Epidermal melanocyte (primary cell): Measurements from ENCODE around the gene MUC13.

Experiments used
- DNase-seq: peaks from one replicate; pipeline ENCODE4 v3.0.0; 2011; ENCODE audit warnings: low spot score; ENCODE audit not compliant: insufficient read length

The MUC13 gene

DNA sequence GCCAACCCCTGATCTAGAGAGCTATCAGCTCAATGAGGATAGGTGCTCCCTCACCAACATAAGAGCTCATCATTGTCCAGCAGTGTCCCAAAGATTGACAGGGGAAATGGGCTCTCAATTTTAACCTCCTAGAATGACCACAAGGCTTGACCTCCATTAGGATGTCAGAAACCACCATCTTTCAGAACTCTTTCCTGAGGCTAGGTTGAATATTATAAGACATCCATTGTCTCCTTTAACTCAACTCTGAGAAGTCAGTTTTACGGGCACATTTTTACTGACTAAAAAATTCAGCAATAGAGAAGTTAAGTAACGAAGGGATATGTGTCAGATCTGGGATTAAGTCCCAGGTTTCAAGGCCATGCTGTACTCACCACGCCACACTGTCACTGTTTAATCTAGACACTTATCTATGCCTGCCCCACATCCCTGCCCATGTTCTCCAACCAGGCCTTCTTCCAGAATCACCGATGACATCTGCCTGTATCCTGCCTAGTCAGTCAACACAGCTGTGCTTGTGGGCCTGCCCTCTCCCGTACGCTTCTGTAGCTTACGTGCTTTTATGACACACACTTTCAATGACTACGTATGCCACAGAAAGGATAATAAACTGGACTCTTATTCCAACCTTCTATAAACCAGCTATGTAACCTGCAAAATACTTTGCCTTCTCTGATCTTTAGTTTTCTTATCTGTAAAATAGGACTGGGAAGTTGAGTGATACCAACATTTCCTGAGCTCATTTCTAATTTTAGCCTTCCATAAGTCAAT, 17.1 kb upstream of the MUC13 start:
- no peak for DNase-seq

DNA sequence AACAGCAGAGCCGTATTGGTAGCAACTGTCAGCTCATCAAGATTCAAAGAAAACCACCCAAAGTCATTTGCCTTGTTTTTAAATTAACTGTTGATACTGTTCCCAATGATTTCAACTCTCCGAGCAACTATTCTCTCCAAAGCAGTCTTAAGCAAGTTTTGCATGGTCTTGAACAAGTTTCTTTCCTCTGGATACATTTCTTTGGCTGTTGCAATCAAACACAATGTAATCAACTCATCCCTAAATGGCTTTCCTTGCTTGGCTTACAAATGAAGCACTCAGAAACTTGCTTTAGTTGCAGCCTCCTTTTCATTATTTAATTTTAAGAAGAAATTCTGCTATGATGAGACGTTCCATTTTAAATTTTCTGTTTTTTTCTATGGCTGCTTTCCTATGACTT, 15.5 kb upstream of the MUC13 start:
- no peak for DNase-seq

DNA sequence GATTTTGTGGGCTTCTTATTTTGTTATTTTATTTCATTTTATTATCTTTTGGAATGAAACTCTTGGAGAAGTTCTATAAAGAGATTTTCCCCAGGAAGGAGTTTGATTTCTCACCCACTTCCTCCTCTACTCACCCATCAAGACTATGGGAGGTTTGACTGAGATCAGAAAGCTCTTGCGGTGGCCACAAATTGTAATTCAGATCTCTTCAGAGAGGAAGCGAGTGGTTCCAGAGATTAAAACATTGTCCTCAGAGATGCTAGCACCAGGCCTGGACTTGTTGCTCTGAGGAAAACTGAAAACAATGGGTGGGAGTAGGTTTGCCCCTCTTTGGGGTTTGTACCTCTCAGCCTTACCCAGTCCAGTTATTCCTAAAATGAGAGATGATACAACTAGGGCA, 8.1 kb upstream of the MUC13 start:
- DNase-seq, result no peak

DNA sequence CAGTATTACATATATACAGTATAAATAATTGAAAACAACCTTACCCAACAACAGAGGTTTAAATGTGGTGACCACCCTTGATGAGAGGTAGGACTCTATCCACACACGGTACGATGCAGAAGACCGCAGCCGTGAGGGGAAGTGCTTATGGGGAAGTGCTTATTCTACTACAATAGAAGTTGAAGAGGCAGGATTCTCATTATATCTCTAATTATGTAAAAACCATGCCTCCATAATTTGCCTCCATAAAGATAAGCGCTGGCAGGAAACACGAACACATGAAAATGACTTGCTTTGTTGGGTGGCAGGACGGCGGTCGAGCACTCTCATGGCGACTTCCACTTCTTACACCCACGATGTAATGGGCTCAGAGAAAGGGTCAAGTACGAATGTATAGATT, 7.2 kb upstream of the MUC13 start:
- no peak for DNase-seq

DNA sequence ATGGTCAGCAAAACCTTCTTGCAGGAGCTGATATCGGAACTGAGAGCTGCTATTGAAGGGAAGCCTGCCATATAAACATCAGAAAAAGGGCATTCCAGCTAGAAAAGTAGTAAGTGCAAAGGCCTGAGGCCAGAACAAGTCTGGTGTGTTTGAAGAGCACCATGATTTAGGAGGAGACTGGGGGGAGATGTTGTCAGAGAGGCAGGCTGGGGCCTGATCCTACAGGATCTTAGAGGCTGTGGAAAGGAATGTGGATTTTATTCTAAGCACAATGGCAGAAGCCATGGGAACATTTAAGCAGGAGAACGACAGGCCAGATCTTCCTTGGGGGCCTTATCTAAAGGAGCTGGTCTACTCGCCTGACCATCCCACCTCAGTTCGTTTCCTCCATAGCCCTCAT, 5.1 kb upstream of the MUC13 start:
- no peak for DNase-seq

DNA sequence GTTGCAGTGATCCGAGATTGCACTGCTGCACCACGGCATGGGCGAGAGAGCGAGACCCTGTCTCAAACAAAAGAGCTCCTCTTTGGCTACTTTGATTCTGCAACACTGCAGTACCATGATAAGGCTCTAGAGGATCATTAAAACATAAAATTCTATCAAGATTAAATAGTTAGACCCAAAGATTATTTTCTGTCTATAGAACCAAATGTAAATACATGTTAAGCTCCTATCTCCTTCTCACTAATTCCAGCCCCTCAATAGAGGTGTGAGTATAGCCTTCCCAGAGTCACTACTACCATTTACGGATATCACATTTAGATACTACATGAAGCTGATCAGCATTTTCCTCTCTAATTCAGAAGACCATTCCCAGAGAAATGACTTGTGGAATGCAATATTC, 4.3 kb upstream of the MUC13 start:
- no peak for DNase-seq

DNA sequence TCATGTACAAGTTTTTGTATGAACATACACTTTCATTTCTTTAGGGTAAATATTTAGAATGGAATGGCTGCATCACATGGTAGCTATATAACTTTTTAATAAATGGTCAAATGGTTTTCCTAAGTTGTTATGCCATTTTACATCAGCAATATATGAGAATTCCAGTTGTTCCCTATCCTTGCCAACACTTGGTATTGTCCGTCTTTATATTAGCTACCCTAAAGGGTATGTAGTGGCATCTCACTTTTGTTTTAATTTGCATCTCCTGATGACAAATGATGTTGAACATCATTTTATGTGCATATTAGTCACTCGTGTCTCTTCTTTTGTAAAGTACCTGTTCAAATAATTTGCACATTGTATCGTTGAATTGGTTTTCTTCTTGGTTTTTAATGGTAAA, 2.5 kb upstream of the MUC13 start:
- no peak for DNase-seq

DNA sequence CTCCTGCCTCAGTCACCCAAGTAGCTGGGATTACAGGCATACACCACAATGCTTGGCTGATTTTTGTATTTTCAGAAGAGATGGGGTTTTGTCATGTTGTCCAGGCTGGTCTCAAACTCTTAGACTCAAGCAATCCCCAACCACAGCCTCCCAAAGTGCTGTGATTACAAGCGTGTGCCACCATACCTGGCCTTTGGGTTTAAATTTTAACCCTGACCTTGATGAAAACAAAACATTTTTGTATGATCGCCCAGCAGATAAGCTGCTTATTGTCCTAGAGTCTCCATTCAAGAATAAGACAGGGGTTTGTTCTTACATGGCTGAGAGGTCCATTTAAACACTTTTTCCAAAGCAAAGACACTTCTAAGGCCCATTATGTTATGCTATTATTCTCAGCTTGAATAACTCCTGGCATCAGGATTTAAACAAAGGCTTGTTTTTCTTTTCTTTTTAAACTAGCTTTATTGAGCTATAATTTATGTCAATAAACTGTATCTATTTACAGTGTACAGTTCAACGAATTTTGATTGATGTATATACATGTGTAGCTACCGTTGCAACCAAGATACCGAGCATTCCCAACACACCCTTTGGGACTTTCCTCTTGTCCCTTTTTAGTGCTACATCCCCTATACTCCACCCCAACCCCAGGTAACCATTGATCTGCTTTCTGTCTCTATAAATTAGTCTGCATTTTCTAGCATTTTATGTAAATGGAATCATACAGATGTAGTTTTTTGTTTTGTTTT, 1.4 kb upstream of the MUC13 start:
- DNase-seq, result no peak

DNA sequence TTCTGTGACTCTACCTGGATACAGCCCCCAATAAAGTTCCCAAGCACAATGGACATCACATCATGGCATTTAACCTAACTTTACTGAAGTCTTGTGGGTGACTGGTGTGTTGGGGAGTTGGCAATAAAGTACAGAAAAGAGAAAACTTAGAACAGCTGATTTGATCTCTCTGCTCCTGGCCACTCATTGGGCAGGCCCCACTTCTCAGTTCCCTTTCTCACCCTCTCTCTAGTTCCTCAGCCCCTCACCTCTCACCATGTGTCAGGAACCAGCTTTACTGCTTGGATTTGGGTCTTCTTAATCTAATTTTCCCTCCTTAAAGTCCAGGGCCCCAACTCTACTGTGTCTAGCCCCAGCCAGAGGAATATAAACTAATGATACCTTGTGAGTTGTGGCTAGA, 713 bp upstream of the MUC13 start:
- DNase-seq, result no peak

DNA sequence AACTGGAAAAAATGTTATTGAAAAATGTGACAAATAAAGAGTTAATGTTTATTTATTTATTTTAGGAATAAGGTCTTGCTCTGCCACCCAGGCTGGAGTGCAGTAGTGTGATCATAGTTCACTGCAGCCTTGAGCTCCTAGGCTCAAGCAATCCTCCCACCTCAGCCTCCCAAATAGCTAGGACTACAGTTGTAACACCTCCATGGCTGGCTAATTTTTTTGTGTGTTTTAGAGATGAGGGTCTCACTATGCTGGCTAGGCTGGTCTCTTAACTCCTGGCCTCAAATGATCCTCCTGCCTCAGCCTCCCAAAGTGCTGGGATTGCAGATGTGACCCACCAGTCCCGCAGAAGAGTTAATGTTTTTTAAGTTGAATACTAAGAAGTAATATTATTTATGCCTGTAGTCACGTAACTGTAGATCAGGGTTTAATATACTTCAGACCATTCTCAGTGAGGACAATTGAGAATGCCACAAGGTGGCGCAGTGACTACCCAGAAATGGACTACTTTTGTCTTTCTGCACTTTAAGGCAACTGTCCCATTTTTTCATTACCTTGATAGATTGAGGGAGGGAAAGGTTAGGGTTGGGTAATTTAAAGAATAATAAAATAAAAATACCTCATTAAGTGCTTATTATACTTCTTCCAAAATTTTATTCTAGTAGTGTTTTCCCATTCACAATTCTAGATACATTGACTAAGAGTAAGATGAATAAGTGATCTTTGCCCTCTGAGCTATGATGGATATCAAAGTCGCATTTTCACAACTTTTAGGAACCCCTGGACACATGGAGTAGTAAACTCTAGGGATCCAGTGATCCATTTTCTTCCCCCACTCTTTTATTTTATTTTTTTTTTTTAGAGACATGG, 6.0 kb downstream of the MUC13 start:
- no peak for DNase-seq

DNA sequence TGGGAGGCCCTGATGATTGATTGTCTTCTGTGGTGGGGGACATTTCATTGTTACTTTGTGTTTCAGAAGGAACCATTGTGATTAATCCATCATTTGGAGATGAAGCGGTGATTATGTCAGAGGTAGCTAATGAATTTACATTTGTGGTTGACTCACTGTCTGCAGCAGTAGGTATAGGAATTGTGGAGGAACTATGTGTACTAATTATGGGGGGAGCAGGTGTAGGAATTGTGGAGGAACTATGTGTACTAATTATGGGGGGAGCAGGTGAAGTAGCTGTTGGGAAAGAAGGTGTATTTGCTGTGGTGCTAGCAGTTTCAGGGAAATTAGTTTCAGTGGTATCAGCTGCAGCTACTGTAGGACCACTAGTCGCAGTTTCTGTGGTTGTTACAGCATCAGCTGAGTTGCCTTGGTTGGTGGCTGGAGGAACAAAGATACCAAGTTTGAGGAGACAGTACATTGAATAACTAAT, 6.9 kb downstream of the MUC13 start:
- no peak for DNase-seq

DNA sequence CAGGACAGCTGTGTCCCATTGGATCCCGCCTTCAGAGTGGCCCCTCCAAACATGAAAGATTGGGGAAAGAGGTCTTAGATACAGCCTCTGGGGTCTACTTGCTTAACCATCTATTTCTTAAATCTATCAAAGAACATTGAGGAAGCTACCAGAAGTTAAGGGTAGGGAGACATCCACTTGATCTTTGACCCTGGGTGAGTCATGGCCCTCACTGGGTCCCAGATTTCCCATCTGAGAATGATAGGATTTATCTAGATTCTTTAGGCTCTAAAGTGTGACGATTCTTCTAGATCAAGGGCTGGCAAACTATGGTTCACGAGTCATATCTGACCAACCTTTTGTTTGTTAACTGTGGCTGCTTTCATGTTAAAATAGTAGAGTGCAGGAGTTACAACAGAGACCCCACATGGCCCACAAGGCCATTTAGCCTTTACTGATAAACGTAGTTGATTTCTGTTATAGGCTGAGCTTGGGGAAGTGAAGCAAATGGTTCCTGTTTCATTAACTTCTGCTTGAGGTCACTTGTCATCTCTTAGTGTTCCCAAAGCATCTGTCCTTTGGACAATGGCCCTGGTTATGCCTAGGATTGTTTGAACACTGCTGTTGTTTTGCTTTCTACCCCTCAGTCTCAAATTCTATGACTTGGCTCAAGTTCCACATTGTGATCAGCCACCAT, 8.0 kb downstream of the MUC13 start:
- DNase-seq, result no peak

DNA sequence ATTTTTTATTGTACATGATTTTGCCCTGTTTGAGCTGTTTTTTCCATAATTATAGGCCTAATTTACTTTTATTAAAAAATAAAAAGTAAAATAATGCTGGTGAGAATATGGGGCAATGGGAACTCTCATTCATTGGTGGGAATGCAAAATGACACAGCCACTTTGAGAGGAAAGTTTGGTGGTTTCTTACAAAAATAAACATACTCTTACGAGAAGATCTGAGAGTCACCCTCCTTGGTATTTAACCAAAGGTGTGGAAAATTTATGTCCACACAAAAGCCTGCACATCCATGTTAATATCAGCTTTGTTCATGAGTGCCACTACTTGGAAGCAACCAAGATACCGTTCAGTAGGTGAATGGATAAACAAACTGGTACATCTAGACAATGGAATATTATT, 9.8 kb downstream of the MUC13 start:
- DNase-seq, result no peak

DNA sequence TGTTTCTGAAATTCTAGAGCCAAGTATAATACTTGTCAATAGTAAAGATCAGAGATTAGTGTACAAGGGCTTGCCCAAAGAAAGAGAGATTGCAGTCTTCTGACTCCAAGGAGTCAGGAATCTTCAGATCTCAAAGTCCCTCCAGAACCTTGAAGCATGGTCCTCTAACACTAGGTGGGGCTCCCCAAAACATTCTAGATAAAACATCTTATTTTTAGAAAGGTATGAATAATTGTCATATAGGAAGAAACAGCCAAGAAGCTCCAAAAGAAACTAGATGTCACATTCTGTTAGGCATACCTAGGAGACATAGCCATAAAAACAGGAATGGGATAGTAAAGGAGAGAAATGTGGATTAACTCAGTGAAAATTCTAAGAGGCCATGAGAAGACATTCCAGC, 10.7 kb downstream of the MUC13 start:
- no peak for DNase-seq

DNA sequence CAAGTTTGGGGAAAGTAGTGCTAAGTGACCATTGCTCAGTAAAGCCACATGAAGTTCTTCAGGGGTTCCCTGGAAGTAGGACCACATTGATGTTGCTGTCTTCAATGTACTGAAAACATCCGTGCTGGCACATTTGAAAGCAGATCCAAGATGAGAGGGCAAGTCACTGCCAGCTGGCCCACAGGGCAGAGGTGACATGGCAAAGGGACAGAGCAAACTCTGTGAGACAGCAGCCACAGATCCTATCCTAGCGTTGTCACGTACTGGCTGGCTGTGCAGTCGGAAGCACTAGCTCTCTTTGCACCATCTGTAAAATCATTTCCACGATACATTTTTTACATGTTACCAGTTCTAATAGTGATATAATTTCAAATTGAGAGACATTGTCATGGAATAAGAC, 13.8 kb downstream of the MUC13 start:
- no peak for DNase-seq

DNA sequence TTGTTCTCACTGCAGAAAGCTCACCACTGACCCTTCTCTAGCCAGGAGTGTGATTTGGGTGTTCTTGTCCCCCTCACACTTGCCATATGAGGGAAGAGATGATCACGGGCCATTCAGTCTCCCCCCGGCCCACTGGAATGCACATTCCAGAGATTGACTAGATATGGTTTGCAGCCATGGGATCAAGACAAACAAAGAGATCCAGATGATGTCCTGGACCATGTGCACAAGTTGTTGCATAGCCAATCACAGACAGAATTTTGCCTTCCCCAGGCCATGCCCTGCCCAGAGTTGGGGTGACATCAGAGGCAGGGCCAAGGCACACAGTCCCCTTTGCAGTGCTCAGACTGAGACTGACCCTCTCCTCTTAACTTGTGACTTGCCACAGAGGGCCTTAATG, 14.8 kb downstream of the MUC13 start:
- no peak for DNase-seq

DNA sequence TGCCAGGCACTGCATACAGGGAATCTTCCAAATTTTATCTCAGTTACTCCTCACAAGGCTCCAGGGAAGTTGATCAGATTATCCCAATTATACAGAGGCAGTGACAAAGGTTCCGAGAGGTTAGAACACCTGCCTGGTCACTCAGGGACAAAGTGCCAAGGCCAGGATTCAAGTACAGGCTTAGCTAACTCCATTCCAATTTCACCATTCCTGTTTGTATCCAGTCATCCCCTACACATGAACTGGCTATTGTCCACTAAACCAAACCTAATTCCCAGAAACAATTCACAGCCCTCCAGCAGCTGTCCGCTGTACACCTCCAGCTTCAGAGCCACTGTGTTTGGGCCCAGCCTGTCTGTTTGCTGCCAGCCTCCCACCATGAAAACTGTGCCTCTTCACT, 16.0 kb downstream of the MUC13 start:
- no peak for DNase-seq

DNA sequence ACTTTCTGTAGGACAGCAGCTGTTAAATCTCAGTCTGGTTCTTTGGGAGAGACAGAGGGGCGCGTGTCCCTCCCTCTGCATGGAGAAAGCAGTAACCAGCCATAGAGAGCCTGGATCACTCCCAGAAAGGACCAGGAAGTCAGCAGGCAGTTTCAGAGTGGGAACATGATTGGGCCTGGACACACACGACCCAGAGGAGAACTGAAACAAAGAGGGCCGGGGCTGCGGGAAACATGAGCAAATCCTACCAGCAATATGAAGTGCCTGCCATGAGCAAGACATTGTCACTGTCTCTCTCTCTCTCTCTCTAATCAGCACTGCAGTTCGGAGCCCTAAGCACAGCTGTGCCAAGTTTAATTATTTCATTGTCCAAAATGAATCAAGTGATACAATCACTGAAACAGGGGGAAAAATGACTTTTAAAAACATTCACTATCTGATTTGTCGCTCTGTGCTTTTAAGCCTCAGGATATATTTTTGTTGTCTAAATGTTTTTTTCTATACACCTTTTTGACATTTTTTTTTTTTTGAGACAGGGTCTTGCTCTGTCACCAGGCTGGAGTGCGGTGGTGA, 17.6 kb downstream of the MUC13 start:
- no peak for DNase-seq

DNA sequence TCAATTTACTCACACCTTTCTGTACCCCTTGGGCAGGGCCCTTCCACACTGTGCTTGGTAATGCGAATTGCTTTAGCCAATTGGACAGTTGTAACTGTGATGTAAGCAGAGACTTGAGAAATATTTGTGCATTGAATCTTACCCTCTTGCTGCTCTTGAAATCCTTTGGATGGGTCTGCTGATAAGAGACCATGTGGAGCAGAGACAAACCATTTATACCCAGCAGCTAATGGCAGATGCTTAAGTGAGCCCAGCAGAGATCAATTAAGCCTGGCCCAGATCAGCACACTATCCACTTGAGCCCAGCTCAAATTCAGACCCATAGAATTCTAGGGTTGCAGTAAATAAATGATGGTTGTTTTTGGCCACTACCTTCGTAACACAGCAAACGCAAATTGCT, 19.3 kb downstream of the MUC13 start:
- DNase-seq, result no peak

DNA sequence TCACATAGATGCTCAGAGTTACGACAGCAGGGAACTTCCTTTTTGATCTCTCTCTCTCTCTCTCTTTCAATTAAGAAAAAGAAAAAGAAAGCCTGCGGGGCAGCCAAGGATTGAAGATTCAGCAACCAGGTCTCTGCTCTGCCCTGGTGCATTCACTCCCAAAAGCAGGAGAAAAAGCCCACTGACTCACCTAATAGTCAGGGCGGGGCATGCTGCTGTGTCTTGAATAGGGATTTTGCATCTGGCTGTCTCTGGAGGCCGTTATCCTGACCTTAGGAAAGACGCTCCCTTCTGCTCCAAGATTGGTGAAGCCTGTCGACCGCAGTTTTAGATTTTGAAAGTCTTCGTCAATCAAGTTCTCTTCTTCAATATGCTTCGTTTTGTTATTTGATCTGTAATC, 26.6 kb downstream of the MUC13 start:
- DNase-seq, result no peak

DNA sequence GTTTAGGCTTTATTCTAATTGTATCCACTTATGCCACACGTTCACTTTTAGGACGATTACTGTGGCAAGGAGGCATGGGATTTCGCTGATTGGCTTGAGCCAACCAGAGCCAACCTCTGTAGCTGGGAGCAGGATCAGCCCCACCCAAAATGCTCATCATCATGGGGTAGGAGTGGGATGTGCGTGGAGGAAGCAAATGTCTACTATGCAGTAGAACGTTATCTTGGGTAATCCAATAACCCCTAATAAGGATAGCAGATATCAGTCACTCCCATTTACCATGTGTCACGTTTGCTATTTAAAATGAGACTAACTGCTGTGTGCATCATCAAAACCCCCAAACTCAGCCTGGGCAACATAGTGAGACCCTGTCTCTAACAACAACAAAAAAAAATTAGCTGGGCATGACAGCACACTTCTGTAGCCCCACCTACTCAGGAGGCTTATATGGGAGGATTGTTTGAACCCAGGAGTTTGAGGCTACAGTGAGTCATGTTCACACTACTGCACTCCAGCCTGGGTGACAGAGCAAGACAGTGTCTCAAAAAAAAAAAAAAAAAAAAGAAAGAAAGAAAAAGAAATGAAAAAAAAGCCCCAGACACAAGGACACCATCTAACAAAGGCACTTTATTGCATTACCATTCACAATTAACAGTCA, 29.6 kb downstream of the MUC13 start:
- no peak for DNase-seq
